AG04450 (cell line): Measurements from ENCODE around the gene RPTOR. TPM values are rescaled to one million over a fixed set of nuclear protein-coding genes. Genes with fewer than 3 reads are reported as not detected.

Source experiments
- CTCF ChIA-PET: fragments of 300-600, 350-600 bp; formaldehyde crosslinking; extraction: SDS; loops from one replicate; lab custom pipeline; 2022; ENCODE audit warnings: antibody characterized with exemption, inconsistent platforms; lab: Charles Lee
- POLR2A ChIA-PET: fragments of 350-600 bp; formaldehyde crosslinking; extraction: SDS; loops from one replicate; lab custom pipeline; 2021; ENCODE audit warnings: antibody characterized with exemption, inconsistent platforms; lab: Yijun Ruan, JAX
- DNase-seq: peaks from one replicate; pipeline ENCODE4 v3.0.0-alpha.2; 2011; ENCODE audit warnings: low read depth, low spot score
- H3K27ac ChIP-seq: one replicate; pipeline ENCODE4 v1.5.1; 2012; ENCODE audit warnings: low read depth, low read length, control low read depth
- H3K27me3 ChIP-seq: one replicate; pipeline ENCODE4 v1.6.0; 2012; ENCODE audit warnings: low read length; ENCODE audit not compliant: control insufficient read depth, insufficient read depth
- H3K4me3 ChIP-seq: 2 replicates; pipeline ENCODE4 v1.5.1; 2011; ENCODE audit warnings: mild to moderate bottlenecking, low read depth, low read length, control low read depth
- H3K9me3 ChIP-seq: 2 replicates; pipeline ENCODE4 v1.5.1; 2012; ENCODE audit warnings: low read length; ENCODE audit not compliant: control insufficient read depth, insufficient read depth
- CTCF ChIP-seq: IDR thresholded peaks from 2 replicates; pipeline ENCODE4 v1.5.1; 2011; ENCODE audit warnings: low read depth, low read length, control low read depth, inconsistent platforms
- polyA plus RNA-seq: library from polyadenylated mRNA; depleted of rRNA; stranded (reverse); fragments of >200 nt; gene quantifications from 2 replicates; pipeline ENCODE4 v1.2.3, GENCODE V29; 2011

Gene RPTOR
- polyA plus RNA-seq, 1 experiment, result 6.2 TPM

DNA sequence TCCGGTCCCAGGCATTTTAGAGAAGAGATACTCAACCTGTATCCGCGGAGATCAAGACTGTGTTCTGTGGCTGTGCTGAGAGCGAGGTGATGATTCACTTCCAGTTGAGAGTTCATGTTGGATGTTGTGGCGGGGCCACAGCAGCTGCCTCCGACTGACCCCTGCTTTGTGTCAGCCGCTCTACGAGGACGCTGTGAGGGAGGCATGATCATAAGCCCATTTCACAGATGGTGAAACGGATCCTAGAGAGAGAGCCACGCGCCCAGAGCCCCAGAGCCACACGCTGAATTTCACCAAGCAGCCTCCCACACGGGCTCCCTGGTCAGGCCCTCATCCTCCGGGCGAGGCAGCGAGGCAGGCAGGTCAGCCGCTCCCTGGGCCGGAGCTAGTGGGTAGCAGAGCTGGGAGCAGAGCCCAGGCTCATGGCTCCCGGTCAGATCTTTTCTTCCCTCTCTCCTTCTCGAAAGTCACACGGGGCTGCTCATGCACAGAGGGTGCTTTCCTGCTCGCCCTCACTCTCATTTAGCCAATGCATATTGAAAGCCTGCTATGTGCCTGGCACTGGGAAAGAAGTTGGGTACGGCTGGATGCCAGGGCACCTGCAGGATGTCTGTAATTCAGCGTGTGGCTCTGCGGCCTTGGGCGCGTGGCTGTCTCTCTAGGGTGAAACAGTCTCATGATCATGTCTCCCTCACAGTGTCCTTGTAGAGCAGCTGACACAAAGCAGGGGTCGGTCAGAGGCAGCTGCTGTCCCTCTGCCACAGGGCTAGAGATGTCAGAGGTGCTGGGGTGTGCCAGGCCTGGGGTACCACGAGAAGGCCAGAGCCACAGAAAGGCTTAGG is 291.4 kb downstream of the RPTOR start:
- POLR2A ChIA-PET, result no interaction called here

DNA sequence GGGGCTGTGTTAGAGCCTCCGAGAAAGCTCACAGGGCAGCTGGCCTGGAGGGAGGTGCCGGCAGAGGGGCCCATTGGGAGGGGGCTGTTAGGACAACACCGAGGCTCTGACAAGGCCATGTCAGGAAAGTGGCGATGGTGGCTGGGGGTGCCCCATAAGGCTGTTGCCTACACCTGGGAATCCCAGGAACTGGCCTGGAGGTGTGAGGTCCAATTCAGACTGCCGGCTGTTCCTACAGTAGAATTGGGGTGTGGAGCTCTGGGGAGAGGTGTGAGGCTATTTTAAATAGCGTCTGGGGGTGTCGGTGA is 292.0 kb downstream of the RPTOR start:
- no peak for DNase-seq
- H3K27ac ChIP-seq, result no peak overlapping the region
- peaks cover 8% of the 10 kb centered on the region; the same call in 1 of the 2 replicates for H3K9me3 ChIP-seq
- ChIA-PET POLR2A (no interaction called here), CTCF (no interaction called here)
- H3K27me3 ChIP-seq, result no peaks in the 10 kb centered on the region
- no peak for TF ChIP-seq CTCF
- no peak overlapping the region for H3K4me3 ChIP-seq

More for the DNA sequence above, 291.4 kb downstream of the RPTOR start:
- Histone ChIP-seq H3K4me3 (no peak overlapping the region), H3K27ac (no peak overlapping the region), H3K27me3 (no peaks in the 10 kb centered on the region), H3K9me3 (peaks cover 8% of the 10 kb centered on the region; the same call in 1 of the 2 replicates)
- no peak for DNase-seq
- CTCF ChIA-PET, result no interaction called here
- no peak for TF ChIP-seq CTCF

DNA sequence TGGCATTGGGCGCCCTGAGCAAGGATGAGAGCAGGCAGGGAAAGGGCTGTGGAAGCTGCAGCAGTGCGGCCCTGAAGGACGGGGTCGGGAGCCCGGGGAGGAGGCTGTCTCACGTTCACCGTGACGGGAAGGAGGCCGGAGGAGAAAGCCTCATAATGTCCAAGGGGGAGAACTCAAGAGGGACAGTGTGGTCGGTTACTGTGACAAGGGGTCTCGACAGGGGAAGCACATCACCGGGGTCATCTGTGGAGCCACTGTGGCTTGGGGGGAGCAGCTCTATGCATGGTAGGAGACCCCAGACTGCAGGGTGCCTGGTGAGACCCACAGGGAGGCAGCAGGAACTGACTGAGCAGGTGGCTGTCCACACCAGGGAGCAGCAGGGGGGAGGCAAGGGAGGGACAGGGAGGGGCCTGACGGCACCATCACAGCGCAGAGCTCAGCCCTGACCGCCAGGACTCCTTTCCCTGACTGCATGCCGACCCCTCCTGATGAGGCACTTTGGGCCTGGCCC is 292.4 kb downstream of the RPTOR start:
- H3K9me3 ChIP-seq, result peaks cover 8% of the 10 kb centered on the region; the same call in 1 of the 2 replicates
- ChIA-PET POLR2A (no interaction called here), CTCF (no interaction called here)
- H3K27ac ChIP-seq, result no peak overlapping the region
- no peak for DNase-seq
- no peaks in the 10 kb centered on the region for H3K27me3 ChIP-seq
- no peak for TF ChIP-seq CTCF
- H3K4me3 ChIP-seq, result no peak overlapping the region

DNA sequence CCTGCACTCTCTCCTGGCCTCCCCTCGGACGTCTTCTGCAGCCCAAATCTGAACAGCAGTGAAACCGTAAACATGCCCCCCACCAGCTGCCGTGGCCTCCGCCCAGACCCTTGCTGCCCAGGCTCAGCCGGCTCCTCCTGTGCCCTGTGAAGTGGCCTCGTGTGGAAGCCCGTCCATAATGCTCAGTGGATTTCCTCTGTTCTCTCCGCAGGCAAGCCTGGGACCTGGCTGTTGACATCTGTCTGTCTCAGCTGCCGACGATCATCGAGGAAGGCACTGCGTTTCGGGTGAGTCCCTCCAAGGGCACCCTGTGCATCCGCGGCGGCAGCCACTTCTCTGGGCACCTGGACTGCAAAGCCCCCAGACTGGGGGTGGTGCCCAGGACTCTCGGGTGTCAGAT is 293.1 kb downstream of the RPTOR start:
- no peak for DNase-seq
- ChIA-PET CTCF (no interaction called here), POLR2A (no interaction called here)
- Histone ChIP-seq H3K4me3 (no peak overlapping the region), H3K27ac (no peak overlapping the region), H3K9me3 (peaks cover 8% of the 10 kb centered on the region; the same call in 1 of the 2 replicates), H3K27me3 (no peaks in the 10 kb centered on the region)
- TF ChIP-seq CTCF, result no peak

- Histone ChIP-seq H3K9me3 (peaks cover 8% of the 10 kb centered on the region; the same call in 1 of the 2 replicates), H3K27ac (no peak overlapping the region), H3K4me3 (no peak overlapping the region), H3K27me3 (no peaks in the 10 kb centered on the region)
- TF ChIP-seq CTCF, result no peak
- ChIA-PET POLR2A (no interaction called here), CTCF (no interaction called here)
- DNase-seq, result no peak
These were observed 293.8 kb downstream of the RPTOR start for GRCh38 chr17:80838311-80839025.
